HG03039 (cell line): Measurements from ENCODE around the gene MAST4.
"Not testable (repeated sequence)": the region's sequence is repeated elsewhere in the genome, so short reads cannot be mapped to it uniquely, and the experiment has no call there.

Source experiments
- ATAC-seq: cut with Tn5 transposase; IDR thresholded peaks from one replicate; pipeline ENCODE4 v1.9.1; 2021; ENCODE audit warnings: mild to moderate bottlenecking, moderate library complexity; ENCODE audit not compliant: unreplicated experiment

The MAST4 gene

DNA sequence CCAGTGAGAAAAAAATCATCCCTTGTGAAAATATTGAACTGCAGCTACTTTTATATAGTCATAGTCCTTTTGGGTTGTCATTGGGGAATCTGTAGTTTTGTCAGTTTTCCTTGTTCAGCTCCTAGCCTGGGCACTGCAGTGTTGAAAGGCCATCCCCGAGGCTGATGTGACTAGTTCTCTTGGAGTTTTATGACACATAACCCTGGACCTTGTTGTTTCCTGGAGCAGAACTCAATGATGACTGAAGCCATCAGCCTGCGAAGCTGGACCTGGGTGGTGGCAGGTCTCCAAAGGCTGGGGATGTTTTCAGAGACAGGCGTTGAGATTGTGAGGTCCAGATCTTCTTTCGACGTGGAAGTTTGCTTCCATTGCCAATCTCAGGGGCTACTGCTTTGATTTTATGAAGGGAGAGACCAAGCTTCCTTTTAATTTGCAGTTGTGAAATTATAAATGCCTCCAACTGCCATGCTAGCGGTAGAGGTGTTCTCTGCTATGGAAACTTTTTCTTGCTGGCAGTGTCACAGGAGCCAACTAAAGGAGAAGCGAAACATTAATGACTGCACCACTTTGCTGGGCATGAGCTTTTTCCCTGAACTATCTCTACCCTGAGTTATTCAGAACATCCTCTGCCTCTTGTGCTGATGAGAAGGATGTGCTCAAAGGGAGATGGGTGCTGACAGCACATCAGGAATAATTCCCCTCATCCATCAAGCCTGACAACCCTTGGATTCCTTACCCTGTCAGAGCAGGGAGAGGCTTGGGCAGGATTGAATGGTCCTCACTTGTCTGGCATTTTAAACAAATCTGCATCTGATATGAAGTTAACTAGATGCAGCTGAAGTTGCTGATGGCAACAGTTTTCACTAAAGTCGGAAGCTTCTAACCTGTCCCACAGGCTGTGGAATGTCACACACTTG is 209.6 kb downstream of the MAST4 start:
- no peak for ATAC-seq

DNA sequence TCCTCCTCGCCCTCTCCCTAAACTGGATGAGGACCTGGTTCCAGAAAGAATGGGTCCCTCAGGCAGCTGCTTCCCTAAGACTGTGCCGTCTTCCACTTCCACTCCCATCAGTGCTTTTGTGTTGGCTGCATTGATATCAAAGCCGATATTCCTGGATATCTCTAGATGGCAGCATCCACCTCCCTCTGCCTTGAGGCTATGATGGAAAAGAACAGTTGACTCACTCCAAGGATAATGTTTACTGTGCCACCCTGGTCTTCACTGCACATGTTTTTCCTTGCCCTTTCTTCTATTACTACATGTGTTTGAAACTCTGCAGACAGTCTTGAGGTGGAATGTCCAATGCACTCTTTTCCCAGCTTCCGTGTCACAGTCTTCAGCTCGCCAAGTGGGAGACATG is 211.6 kb downstream of the MAST4 start:
- no peak for ATAC-seq

DNA sequence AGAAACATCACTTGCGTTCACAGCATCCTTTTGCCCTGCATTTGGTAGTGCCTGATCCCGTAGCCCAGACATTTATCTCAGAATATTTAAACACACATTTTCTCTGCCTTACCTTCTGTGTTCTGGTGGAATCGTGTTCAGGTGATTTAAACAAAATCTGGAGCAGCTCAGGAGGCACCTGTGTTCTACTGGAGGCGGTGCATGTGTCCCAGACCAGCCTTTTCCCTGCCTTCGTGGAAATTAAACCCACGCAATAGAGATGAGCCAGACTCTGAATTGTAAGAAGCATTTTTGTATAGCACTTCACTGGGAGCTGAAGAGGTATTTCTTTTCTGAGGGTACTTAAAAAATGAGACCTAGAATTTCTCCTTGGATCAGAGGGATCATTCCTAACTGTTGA is 212.5 kb downstream of the MAST4 start:
- no peak for ATAC-seq

- no peak for ATAC-seq
Measured at GRCh38 chr5:66810151-66810550, 214.0 kb downstream of the MAST4 start.

DNA sequence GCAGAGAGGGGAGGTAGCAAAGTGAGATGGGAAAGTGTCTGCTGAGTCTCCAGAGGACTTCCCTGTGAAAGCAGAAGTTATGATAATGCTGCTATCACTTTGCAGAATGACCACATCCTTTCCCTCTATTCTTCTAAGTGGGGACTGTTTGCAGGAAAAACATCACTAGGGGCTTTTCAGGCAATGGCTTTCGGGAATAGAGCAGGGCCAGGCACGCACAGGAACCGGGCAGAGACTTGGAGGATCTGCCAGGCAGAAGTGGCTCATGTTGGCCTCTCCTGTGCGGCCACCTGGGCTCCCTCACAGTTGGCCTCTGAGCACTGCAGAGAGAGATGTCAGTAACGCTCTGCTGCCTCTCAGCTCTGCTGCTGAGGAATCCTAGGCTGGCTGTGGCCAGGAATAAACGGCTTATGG is 214.7 kb downstream of the MAST4 start:
- no peak for ATAC-seq

- no peak for ATAC-seq
Measured at GRCh38 chr5:66812291-66812690, 216.1 kb downstream of the MAST4 start.

DNA sequence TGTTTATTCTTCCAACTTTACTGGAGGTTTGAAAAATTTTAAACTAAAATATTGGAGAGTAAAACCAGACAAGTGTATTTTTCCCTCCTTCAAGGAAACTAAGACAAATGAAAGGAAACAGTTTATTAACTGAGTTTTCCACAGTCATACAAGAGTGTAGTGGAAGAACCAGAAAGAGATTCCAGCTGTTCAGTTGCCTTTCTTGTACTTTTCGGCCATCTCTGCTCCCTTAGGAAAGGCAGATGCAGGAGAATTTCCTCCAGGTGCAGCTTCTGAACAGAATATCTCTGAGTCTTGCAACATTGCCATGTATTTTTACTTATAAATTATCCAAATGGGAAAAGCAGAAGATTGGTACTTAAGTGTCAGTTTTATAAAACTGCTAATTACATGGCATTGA is 217.1 kb downstream of the MAST4 start:
- no peak for ATAC-seq

- no peak for ATAC-seq
Measured at GRCh38 chr5:66814146-66814991, 218.2 kb downstream of the MAST4 start.

DNA sequence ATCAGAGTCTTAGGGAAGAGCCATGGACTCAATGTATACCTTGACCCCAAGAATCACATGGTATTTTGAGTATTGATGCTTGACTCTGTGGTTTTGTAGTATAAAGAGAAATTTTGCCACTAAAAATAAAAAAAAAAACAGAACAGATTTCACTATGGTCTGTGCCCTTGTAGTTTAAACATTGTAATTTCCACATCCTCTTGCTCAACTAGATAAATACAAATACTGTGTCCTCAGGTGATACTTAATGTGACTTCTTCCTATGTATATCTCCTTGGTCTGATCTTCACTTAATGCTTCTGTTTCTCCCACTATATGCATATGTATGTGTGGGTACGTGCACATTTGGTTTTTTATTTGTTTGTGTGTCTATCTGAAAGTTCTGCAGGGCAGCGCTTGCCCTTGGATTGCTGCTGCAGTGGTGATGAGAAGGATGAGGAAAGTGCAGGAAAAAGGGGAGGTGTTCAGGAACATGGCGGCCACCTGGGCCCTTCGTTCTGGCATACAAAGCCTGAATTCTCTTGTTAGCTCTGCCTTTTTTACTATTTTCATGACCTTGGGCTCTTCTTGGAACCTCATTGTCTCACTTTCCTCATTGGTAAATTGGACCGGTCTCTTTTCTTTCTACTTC is 222.2 kb downstream of the MAST4 start:
- no peak for ATAC-seq

DNA sequence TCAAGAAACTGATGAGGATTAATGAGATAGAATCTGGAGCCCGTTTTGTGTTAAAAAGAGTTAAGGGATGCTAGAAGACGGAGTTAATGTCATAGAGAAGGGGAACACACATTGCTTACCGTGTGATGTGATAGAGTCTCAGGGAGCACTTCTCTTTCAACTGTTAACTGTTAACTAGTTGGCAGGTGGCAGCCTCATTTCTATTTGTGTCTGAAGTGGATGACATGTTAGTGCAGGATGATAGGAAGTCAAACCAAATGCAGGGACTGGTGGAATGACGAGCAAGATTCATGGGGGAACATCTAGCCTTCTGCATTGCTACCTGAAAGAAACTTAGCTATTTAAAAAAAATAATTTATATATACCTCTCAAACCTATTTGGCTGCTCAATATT is 222.7 kb downstream of the MAST4 start:
- no peak for ATAC-seq

- ATAC-seq: no peak
Measured at GRCh38 chr5:66820630-66821207, 224.5 kb downstream of the MAST4 start.

DNA sequence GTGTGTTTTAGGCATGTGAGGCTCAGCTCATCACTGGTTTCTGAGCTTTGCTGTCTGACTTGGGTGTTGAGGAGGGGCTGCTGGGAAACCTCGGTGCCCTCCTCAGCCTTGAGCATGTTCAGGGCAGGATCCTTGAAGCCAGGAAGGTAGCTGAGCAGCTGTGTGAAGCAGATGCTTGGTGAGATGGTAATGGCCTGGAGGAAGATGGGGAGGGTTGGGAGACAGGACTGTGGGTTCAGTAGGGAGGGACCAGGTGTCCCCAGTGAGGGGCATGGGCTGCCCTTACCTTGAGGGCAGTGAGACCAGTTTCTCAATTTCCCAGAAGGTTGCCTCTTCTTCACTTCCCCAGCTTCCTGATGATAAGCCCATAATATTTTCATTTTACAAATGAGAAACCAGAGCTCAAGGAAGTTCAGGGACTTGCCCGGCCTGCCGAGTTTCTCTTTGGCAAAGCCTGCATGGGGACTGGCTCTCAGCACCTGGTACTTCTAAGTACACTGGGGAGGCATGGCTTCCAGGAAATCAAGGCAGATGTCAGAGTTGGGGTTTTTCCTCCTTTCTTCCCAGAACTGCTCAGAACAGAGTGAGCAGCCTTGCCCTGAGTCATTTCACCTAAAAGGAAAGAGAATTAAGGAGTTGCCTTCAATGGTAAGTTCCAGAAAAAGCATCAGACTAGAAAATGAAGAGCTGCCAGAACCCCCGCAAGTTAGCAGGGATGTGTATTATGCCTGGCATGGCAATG is 225.7 kb downstream of the MAST4 start:
- ATAC-seq: no peak

DNA sequence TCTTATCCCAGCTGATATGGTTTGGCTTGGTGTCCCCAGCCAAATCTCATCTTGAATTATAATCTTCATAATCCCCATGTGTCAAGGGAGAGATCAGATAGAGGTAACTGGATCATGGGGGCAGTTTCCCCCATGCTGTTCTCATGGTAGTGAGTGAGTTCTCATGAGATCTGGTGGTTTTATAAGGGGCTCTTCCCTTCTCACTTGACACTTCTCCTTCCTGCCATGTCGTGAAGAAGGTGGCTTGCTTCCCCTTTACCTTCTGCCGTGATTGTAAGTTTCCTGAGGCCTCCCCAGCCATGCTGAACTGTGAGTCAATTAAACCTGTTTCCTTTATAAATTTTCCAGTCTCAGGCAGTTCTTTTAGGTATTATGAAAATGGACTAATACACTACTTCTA is 226.7 kb downstream of the MAST4 start:
- not testable (repeated sequence) for ATAC-seq

DNA sequence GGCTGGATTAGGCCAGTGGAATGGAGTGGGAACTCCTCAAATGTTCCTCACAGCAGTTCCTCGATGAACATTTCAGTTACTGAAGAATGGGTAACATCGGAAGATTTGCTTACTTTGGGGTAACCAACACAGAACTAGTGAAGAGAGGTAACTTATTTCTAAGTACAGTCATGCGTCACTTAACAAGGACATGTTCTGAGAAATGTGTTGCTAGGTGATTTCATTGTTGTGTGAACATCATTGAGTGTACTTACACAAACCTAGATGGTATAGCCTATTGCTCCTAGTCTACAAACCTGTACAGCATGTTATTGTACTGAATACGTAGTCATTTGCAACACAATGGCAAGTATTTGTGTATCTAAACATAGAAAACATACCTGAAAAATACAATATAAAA is 228.3 kb downstream of the MAST4 start:
- ATAC-seq: no peak

DNA sequence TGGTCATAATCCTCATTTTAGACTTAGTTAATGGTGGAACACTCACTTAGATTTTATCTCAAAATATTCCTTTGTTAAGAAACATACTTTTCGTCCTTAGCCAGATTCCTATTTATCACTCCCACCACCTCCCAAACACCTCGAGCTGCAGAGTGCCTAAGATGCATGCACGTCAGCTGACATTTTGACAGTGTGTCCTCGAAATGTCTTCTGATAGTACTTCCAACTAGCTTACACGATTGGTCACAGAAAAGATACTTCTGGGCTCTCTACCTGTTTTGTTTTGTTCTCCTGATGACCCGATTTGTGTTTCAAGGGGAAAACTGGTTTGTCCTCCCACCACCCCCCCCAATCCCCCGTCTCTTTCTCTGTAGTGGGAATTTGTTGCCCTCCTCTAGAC is 230.1 kb downstream of the MAST4 start:
- no peak for ATAC-seq

- ATAC-seq: no peak
Measured at GRCh38 chr5:66826696-66827095, 230.5 kb downstream of the MAST4 start.

DNA sequence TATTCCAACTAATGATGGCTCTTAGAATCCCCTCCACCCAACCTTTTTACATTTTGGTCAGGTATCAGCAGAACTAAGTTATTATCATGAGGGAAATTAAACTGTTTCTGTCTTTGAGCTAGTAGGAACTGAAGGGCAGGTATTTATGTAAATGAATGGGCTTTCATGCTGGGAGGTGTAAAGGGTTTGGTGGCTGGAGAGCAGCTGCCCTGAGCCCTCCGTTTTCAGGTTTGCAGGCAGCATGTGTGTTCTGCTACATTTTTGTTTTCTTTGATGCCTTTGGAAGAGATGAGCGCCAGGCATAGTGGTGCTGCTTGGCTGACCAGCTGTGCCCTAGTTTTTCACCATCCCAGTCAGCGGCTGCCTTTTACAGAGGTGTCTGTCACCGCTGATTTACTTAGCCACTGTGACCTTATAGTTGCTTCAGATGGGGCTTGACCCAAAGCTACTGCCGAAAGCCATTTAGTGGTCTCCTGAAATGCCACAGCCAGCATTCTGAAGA is 231.9 kb downstream of the MAST4 start:
- ATAC-seq: no peak

DNA sequence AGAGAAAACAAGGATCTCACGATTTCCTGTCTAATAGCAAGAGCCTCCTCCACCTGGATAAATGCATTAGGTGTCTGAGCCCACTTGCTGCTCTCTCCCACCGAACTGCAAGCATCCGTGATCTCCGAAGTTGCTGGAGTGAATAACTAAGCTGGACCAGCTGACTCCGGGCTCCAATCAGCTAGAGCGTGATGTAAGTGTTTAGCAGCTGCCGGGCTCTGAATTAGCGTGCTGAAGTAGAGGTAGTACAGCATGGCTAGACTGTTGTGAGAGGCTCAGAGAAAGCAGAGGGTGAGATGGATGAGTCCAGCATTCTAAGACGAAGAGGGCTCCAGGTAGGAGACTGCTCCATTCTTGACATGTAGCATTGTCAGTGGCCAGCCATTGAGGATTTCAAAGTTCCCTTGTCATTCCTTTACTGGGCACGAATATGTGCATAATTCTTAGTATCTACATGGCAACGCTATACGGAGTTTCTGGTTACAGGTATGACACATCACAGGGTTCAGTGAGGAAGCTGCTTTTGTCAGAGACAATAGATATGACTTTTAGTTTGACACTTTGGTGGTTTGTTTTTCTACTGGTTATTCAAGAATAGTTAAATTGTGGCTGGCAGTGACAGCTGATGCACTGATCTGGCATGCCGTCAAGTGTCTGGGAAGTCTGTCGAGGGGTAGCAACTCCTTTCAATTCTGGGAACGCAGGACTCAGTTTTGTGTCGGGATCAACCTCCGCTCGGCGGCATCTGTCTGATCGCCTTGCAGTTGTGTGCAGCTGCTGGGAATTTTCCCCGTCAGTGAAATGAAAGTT is 232.6 kb downstream of the MAST4 start:
- ATAC-seq: peak; percentile 78

DNA sequence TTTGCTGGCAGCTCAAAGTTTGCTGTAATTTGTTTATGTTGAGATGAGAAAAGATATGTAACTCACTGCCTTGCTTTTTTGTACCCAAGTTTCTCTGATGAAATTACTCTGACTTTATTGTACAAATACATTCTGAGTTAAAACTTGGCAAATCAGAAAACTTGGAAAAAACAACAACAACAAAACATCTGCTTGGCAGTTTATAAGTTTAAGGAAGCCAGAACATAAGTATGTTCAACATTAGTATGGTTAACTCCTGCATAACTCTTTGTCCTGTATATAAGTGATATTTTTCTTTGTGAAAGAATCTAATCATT is 233.1 kb downstream of the MAST4 start:
- no peak for ATAC-seq

- ATAC-seq: no peak
Measured at GRCh38 chr5:66829826-66830225, 233.6 kb downstream of the MAST4 start.
